Neural crest cell (in vitro differentiated cells): ENCODE measurements around the gene TNFAIP8. TPM values are rescaled to one million over a fixed set of nuclear protein-coding genes. Genes with fewer than 3 reads are reported as not detected.

Experiments
- DNase-seq: peaks from one replicate; pipeline ENCODE4 v3.0.0; 2021; ENCODE audit warnings: low read depth, mixed read lengths, low spot score
- H3K27ac Mint-ChIP-seq: one replicate; pipeline ENCODE4 v1.8.0; 2021; ENCODE audit warnings: mild to moderate bottlenecking, mixed read lengths; ENCODE audit not compliant: unreplicated experiment
- H3K27me3 Mint-ChIP-seq: 2 replicates; pipeline ENCODE4 v1.8.0; 2021; ENCODE audit warnings: low read depth, mild to moderate bottlenecking, mixed read lengths
- H3K36me3 Mint-ChIP-seq: 2 replicates; pipeline ENCODE4 v1.8.0; 2021; ENCODE audit warnings: low read depth, mild to moderate bottlenecking, mixed read lengths
- H3K4me1 Mint-ChIP-seq: 2 replicates; pipeline ENCODE4 v1.8.0; 2021; ENCODE audit warnings: mixed read lengths
- H3K4me3 Mint-ChIP-seq: one replicate; pipeline ENCODE4 v1.8.0; 2021; ENCODE audit warnings: mild to moderate bottlenecking, mixed read lengths
- H3K9me3 Mint-ChIP-seq: 2 replicates; pipeline ENCODE4 v1.8.0; 2021; ENCODE audit warnings: mixed read lengths
- CTCF ChIP-seq: fragments of 200-600 bp; sonication (generic); conservative IDR thresholded peaks from 2 replicates; pipeline ENCODE4 v1.5.0; 2021; ENCODE audit warnings: antibody characterized with exemption, mild to moderate bottlenecking
- total RNA-seq: library from RNA; stranded (reverse); gene quantifications from 2 replicates; pipeline ENCODE4 v1.2.1, GENCODE V29; 2021

TNFAIP8 gene
- total RNA-seq, 1 donor from 2014 or later: 8.6 TPM

GRCh38 chr5:119356612-119357188 lies 881 bp downstream of the TNFAIP8 start:
- Mint-ChIP-seq H3K9me3 (no peaks in the 10 kb centered on the region), H3K27me3 (peaks cover 63% of the 10 kb centered on the region), H3K4me3 (peak overlapping the region; percentile 89), H3K36me3 (no peaks in the 10 kb centered on the region), H3K4me1 (peaks cover 23% of the 10 kb centered on the region), H3K27ac (peak overlapping the region; percentile 44)
- DNase-seq: no peak
- no peak for TF ChIP-seq CTCF

- peaks cover 63% of the 10 kb centered on the region for H3K27me3 Mint-ChIP-seq
- no peaks in the 10 kb centered on the region for H3K36me3 Mint-ChIP-seq
- peaks cover 4% of the 10 kb centered on the region for H3K9me3 Mint-ChIP-seq
- no peak overlapping the region for H3K27ac Mint-ChIP-seq
- TF ChIP-seq CTCF: no peak
- H3K4me3 Mint-ChIP-seq: peak overlapping the region; percentile 89
- no peak for DNase-seq
- peaks cover 23% of the 10 kb centered on the region for H3K4me1 Mint-ChIP-seq
Measured at GRCh38 chr5:119357270-119357669, 1.5 kb downstream of the TNFAIP8 start.

- no peak for DNase-seq
- TF ChIP-seq CTCF: no peak
- Mint-ChIP-seq H3K4me3 (peak overlapping the region; percentile 16), H3K4me1 (peaks cover 23% of the 10 kb centered on the region), H3K9me3 (peaks cover 4% of the 10 kb centered on the region), H3K27ac (no peak overlapping the region), H3K27me3 (peaks cover 59% of the 10 kb centered on the region), H3K36me3 (no peaks in the 10 kb centered on the region)
Measured at GRCh38 chr5:119357808-119358529, 2.1 kb downstream of the TNFAIP8 start.

- H3K9me3 Mint-ChIP-seq: peaks cover 4% of the 10 kb centered on the region
- H3K36me3 Mint-ChIP-seq: no peaks in the 10 kb centered on the region
- no peak overlapping the region for H3K27ac Mint-ChIP-seq
- peaks cover 54% of the 10 kb centered on the region for H3K27me3 Mint-ChIP-seq
- H3K4me1 Mint-ChIP-seq: peaks cover 23% of the 10 kb centered on the region
- H3K4me3 Mint-ChIP-seq: no peak overlapping the region
- TF ChIP-seq CTCF: no peak
- DNase-seq: no peak
Measured at GRCh38 chr5:119358530-119358900, 2.7 kb downstream of the TNFAIP8 start.

GRCh38 chr5:119358901-119359603 lies 3.2 kb downstream of the TNFAIP8 start:
- Mint-ChIP-seq H3K4me3 (no peak overlapping the region), H3K27ac (no peak overlapping the region)
- no peak for TF ChIP-seq CTCF

More at GRCh38 chr5:119358901-119359603, 3.2 kb downstream of the TNFAIP8 start:
- peaks cover 23% of the 10 kb centered on the region for H3K4me1 Mint-ChIP-seq
- H3K9me3 Mint-ChIP-seq: peaks cover 4% of the 10 kb centered on the region
- peaks cover 49% of the 10 kb centered on the region for H3K27me3 Mint-ChIP-seq
- no peak for DNase-seq
- H3K36me3 Mint-ChIP-seq: no peaks in the 10 kb centered on the region
